ENCODE measurements around the gene ZNF592. TPM values are rescaled to one million over a fixed set of nuclear protein-coding genes. Genes with fewer than 3 reads are reported as not detected.

ZNF592 gene
- total RNA-seq, 1 experiment from 2014 or later, result 34.6 TPM

- Histone ChIP-seq H2BK12ac (ENCODE audit: insufficient read length, low read depth, low read length) (no peak overlapping the region), H3K79me2 (ENCODE audit: insufficient read depth, low read length) (no peaks in the 10 kb centered on the region)
- no peak for DNase-seq
Observed at GRCh38 chr15:84836844-84837243, 88.5 kb downstream of the ZNF592 start.

More at GRCh38 chr15:84836844-84837243, 88.5 kb downstream of the ZNF592 start:
- Histone ChIP-seq H2AK5ac (ENCODE audit: insufficient read length, low read length) (no peak overlapping the region), H3K9ac (ENCODE audit: extremely low read depth, insufficient read length, low read length) (no peak overlapping the region), H3K27me3 (ENCODE audit: insufficient read depth, low read length) (no peaks in the 10 kb centered on the region), H3K4ac (ENCODE audit: low read depth, low read length) (no peak overlapping the region), H3T11ph (ENCODE audit: low read length) (no peak overlapping the region), H4K91ac (ENCODE audit: insufficient read length, low read depth, low read length) (no peak overlapping the region), H2AFZ (ENCODE audit: low read length) (no peak overlapping the region), H4K8ac (replicated peaks; ENCODE audit: insufficient read length, low read depth, low read length) (no peak overlapping the region), H2BK15ac (ENCODE audit: low read depth, low read length) (no peak overlapping the region), H2BK5ac (ENCODE audit: insufficient read length, low read length) (no peak overlapping the region), H2BK120ac (ENCODE audit: low read depth, low read length, poor library complexity, severe bottlenecking) (no peak overlapping the region), H3K56ac (ENCODE audit: insufficient read length, low read depth, low read length) (no peak overlapping the region), H3K23me2 (ENCODE audit: insufficient read length, low read depth, low read length, poor library complexity, severe bottlenecking) (no peaks in the 10 kb centered on the region), H4K20me1 (ENCODE audit: control insufficient read depth, insufficient read depth, insufficient read length) (no peaks in the 10 kb centered on the region), H3K4me2 (ENCODE audit: insufficient read depth, insufficient read length, low read length) (no peak overlapping the region), H4K5ac (ENCODE audit: insufficient read length, low read depth, low read length) (no peak overlapping the region), H3K18ac (ENCODE audit: insufficient read length, low read depth, low read length) (no peak overlapping the region), H3K14ac (ENCODE audit: insufficient read depth, low read length) (no peak overlapping the region), H3K4me1 (ENCODE audit: insufficient read depth, low read length) (no peaks in the 10 kb centered on the region), H3K23ac (ENCODE audit: insufficient read length, low read depth, low read length) (no peak overlapping the region), H3K27ac (ENCODE audit: insufficient read length, low read depth, low read length) (no peak overlapping the region), H3K79me1 (ENCODE audit: insufficient read depth, low read depth, low read length, poor library complexity, severe bottlenecking) (peaks cover 3% of the 10 kb centered on the region), H3K9me3 (ENCODE audit: control insufficient read depth, low read depth, low read length) (no peaks in the 10 kb centered on the region), H2BK20ac (ENCODE audit: low read depth, low read length, poor library complexity, severe bottlenecking) (no peak overlapping the region)
- no peaks in the 10 kb centered on the region for H3K27me3 Mint-ChIP-seq (ENCODE audit: low read depth)
- peaks cover 5% of the 10 kb centered on the region in 2 experiments; a peak in 2 of 4 replicates for H3K4me1 Mint-ChIP-seq
- no peaks in the 10 kb centered on the region; a peak in 1 of 5 replicates for H3K9me3 Mint-ChIP-seq
- H3K27ac Mint-ChIP-seq, result no peak overlapping the region; a peak in 1 of 7 replicates
- WGBS (ENCODE audit: extremely low coverage, insufficient read length, low lambda C conversion rate), result no CpG with 5 or more reads among the region's 1 CpG
- no peak overlapping the region for H3K4me3 Mint-ChIP-seq
- peaks cover 0 to 24% (median 5%) of the 10 kb centered on the region in 3 experiments; a peak in 3 of 7 replicates for H3K36me3 Mint-ChIP-seq (ENCODE audit: insufficient read depth in 1 of 3, low read depth in 3 of 3)
- TF ChIP-seq CTCF (conservative IDR thresholded peaks at IDR 0.05), result no peak

All from H9 (cell line).